Measurements from ENCODE around the gene SLC8A1. TPM values are rescaled to one million over a fixed set of nuclear protein-coding genes. Genes with fewer than 3 reads are reported as not detected.
"Not testable (repeated sequence)": the region's sequence is repeated elsewhere in the genome, so short reads cannot be mapped to it uniquely, and the experiment has no call there.

SLC8A1 gene
- total RNA-seq, 2 donors from 2014 or later, result 23.2 to 28.2 TPM

DNA sequence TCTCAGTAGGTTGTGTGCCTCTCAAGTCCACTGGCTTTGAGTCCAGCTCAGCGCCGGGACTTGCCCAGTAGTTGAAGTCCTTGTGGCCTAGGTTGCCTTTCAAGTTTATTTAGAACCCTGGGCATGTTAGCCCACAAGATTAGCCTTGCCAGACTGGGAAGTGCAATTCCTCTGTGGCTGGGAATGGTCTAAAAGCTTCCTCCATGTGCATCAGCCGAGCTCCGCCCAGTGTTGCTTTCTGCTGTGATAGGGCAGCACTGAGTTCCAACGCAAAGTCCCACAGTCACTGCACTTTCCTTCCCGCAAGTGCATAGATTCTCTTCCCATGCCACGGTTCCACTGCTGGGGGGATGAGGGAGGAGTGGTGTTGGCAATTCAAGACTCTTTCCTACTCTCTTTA lies 364.0 kb downstream of the SLC8A1 start:
- H3K4me3 ChIP-seq, result no peak overlapping the region
- H3K27me3 ChIP-seq (replicated peaks; ENCODE audit: insufficient read depth), result no peaks in the 10 kb centered on the region
- no peak for DNase-seq (ENCODE audit: low spot score)
- no peaks in the 10 kb centered on the region for H3K36me3 ChIP-seq
- no peaks in the 10 kb centered on the region for H3K4me1 ChIP-seq (replicated peaks)
- intact Hi-C loops (cut with DNase I), result no loop called here
- no peaks in the 10 kb centered on the region for H3K9me3 ChIP-seq
- TF ChIP-seq, protein P1, sequence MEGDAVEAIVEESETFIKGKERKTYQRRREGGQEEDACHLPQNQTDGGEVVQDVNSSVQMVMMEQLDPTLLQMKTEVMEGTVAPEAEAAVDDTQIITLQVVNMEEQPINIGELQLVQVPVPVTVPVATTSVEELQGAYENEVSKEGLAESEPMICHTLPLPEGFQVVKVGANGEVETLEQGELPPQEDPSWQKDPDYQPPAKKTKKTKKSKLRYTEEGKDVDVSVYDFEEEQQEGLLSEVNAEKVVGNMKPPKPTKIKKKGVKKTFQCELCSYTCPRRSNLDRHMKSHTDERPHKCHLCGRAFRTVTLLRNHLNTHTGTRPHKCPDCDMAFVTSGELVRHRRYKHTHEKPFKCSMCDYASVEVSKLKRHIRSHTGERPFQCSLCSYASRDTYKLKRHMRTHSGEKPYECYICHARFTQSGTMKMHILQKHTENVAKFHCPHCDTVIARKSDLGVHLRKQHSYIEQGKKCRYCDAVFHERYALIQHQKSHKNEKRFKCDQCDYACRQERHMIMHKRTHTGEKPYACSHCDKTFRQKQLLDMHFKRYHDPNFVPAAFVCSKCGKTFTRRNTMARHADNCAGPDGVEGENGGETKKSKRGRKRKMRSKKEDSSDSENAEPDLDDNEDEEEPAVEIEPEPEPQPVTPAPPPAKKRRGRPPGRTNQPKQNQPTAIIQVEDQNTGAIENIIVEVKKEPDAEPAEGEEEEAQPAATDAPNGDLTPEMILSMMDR (IDR thresholded peaks at IDR 0.05), result no peak
- TF ChIP-seq POLR2A (IDR thresholded peaks at IDR 0.05) (no peak), POLR2AphosphoS5 (IDR thresholded peaks at IDR 0.05) (no peak)
- no peak overlapping the region for H3K27ac ChIP-seq
- 89% methylated on average over 7 of the region's 7 CpGs for WGBS

DNA sequence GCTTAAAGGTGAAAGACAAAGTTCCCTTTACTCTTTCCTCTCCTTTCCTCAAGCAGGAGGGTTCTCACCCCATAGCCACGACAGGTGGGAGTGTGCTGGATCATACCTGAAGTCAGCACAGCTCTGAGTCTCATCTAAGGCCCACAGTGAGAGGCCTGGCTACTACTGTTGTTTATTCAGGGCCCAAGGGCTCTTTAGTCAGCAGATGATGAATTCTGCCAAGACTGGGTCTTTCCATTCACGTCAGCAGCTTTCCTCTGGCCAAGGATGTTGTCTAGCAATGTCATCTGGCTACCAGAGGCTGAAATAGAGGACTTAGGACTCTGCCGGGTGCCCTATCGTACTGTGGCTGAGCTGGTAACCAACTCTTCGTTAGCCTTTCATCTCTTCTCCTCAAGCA lies 364.5 kb downstream of the SLC8A1 start:
- H3K36me3 ChIP-seq, result no peaks in the 10 kb centered on the region
- H3K4me1 ChIP-seq (replicated peaks), result no peaks in the 10 kb centered on the region
- TF ChIP-seq, protein P1 (IDR thresholded peaks at IDR 0.05), result no peak
- no peak for TF ChIP-seq POLR2A (IDR thresholded peaks at IDR 0.05)
- TF ChIP-seq POLR2AphosphoS5 (IDR thresholded peaks at IDR 0.05), result no peak
- H3K27ac ChIP-seq, result no peak overlapping the region
- H3K9me3 ChIP-seq, result no peaks in the 10 kb centered on the region
- DNase-seq (ENCODE audit: low spot score), result no peak
- no peak overlapping the region for H3K4me3 ChIP-seq
- no peaks in the 10 kb centered on the region for H3K27me3 ChIP-seq (replicated peaks; ENCODE audit: insufficient read depth)
- 94% methylated on average over 5 of the region's 5 CpGs for whole genome bisulfite sequencing
- intact Hi-C loops (cut with DNase I), result no loop called here

DNA sequence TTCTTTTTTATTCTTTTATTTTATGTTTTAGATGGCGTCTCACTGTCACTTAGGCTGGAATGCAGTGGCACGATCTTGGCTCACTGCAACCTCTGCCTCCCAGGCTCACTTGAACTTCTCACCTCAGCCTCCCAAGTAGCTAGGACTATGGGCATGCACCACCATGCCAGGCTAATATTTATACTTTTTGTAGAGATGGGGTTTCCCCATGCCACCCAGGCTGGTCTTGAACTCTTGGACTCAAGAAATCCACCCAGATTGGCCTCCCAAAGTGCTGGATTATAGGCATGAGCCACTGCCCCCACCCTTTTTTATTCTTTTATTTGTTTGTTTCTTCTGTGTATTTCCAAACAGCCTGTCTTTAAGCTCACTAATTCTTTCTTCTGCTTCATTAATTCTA lies 366.1 kb downstream of the SLC8A1 start:
- H3K9me3 ChIP-seq, result no peaks in the 10 kb centered on the region
- TF ChIP-seq, protein P1 (IDR thresholded peaks at IDR 0.05), result no peak
- no peak for TF ChIP-seq POLR2AphosphoS5 (IDR thresholded peaks at IDR 0.05)
- no peak for TF ChIP-seq POLR2A (IDR thresholded peaks at IDR 0.05)
- intact Hi-C loops (cut with DNase I), result no loop called here
- no peaks in the 10 kb centered on the region for H3K27me3 ChIP-seq (replicated peaks; ENCODE audit: insufficient read depth)
- no peaks in the 10 kb centered on the region for H3K36me3 ChIP-seq
- no peaks in the 10 kb centered on the region for H3K4me1 ChIP-seq (replicated peaks)
- 72% methylated on average over 2 of the region's 2 CpGs for WGBS
- no peak overlapping the region for H3K4me3 ChIP-seq
- no peak overlapping the region for H3K27ac ChIP-seq
- no peak for DNase-seq (ENCODE audit: low spot score)

DNA sequence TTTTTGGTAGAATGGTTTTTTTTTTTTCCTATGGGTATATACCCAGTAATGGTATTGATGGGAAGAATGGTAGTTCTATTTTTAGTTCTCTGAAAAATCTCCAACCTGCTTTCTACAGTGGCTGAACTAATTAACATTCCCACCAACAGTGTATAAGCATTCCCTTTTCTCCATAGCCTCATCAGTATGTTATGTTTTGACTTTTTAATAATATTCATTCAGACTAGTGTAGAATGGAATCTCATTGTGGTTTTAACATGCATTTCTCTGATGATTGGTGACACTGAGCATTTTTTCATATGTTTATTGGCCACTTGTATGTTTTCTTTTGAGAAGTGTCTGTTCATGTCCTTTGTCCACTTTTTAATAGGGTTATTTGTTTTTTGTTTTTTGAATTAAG lies 378.6 kb downstream of the SLC8A1 start:
- H3K9me3 ChIP-seq; intact Hi-C loops (cut with DNase I); H3K27me3 ChIP-seq (replicated peaks; ENCODE audit: insufficient read depth); H3K27ac ChIP-seq; H3K36me3 ChIP-seq; H3K4me1 ChIP-seq (replicated peaks); H3K4me3 ChIP-seq; DNase-seq (ENCODE audit: low spot score): not testable (repeated sequence)

GRCh38 chr2:40072442-40073232 lies 379.3 kb downstream of the SLC8A1 start:
- TF ChIP-seq POLR2A (IDR thresholded peaks at IDR 0.05) (no peak), POLR2AphosphoS5 (IDR thresholded peaks at IDR 0.05) (no peak)
- TF ChIP-seq, protein P1 (IDR thresholded peaks at IDR 0.05), result no peak
- no peaks in the 10 kb centered on the region for H3K27me3 ChIP-seq (replicated peaks; ENCODE audit: insufficient read depth)
- no peaks in the 10 kb centered on the region for H3K4me1 ChIP-seq (replicated peaks)
- H3K36me3 ChIP-seq, result no peaks in the 10 kb centered on the region
- H3K27ac ChIP-seq, result no peak overlapping the region
- no peak for DNase-seq (ENCODE audit: low spot score)
- 90% methylated on average over 12 of the region's 12 CpGs for WGBS
- no peak overlapping the region for H3K4me3 ChIP-seq
- intact Hi-C loops (cut with DNase I), result no loop called here
- H3K9me3 ChIP-seq, result no peaks in the 10 kb centered on the region
